ENCODE data around the gene AADACL4. TPM values are rescaled to one million over a fixed set of nuclear protein-coding genes. Genes with fewer than 3 reads are reported as not detected.

The AADACL4 gene
- total RNA-seq, 1 donor from 2014 or later, result not detected

DNA sequence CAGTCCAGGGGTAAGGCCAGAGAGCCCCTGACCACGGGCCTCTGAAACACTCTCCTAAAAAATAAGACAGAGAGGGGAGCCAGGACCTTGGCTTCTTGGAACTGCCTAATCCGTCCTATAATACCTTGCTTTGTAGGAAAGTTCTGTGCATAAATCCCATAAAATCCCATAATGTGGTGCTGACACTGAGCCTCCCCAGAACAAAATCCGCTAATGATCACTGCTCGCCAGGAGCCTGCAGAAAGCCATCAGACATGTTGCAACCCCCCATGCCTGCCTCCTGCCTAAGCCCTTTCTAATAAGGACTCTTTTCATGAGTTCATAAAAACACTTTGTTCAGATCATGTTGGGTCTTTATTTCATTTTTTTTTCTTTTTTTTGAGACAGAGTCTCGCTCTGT is 16.6 kb upstream of the AADACL4 start:
- H3K27me3 Mint-ChIP-seq, result peaks cover 7% of the 10 kb centered on the region

DNA sequence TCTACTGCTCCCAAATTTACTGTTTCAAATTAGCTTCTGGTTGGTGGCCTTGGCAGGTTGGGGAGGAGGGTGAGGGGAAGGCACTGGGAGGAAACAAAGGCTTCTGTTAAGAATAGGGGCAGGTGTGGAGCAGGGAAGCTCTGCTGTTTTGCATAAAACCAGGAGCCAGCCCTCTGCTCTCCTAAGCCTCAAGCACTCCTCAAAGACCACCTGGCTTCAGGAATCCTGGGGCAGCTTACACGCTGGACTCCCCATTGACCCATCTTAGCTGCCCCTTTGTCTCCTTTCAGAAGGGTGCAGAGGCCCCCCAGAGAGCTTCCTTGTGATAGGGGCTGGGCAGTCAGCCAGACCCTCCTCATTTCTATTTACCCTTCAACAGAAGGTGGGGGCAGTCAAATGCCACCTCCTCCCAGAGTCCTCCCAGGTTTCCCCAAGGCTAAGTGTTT is 14.4 kb upstream of the AADACL4 start:
- no peak for DNase-seq
- H3K4me3 Mint-ChIP-seq, result no peak overlapping the region
- peaks cover 9% of the 10 kb centered on the region for H3K4me1 Mint-ChIP-seq
- intact Hi-C loops (cut with micrococcal nuclease), result no loop called here
- H3K36me3 Mint-ChIP-seq (ENCODE audit: low read depth), result no peaks in the 10 kb centered on the region
- H3K9me3 Mint-ChIP-seq, result no peaks in the 10 kb centered on the region
- H3K27ac Mint-ChIP-seq, result no peak overlapping the region
- peaks cover 9% of the 10 kb centered on the region for H3K27me3 Mint-ChIP-seq

More for the DNA sequence above, 16.6 kb upstream of the AADACL4 start:
- no peak overlapping the region for H3K4me3 Mint-ChIP-seq
- DNase-seq, result no peak
- no peaks in the 10 kb centered on the region for H3K36me3 Mint-ChIP-seq (ENCODE audit: low read depth)
- intact Hi-C loops (cut with micrococcal nuclease), result no loop called here
- H3K4me1 Mint-ChIP-seq, result peaks cover 6% of the 10 kb centered on the region
- no peaks in the 10 kb centered on the region for H3K9me3 Mint-ChIP-seq
- no peak overlapping the region for H3K27ac Mint-ChIP-seq

DNA sequence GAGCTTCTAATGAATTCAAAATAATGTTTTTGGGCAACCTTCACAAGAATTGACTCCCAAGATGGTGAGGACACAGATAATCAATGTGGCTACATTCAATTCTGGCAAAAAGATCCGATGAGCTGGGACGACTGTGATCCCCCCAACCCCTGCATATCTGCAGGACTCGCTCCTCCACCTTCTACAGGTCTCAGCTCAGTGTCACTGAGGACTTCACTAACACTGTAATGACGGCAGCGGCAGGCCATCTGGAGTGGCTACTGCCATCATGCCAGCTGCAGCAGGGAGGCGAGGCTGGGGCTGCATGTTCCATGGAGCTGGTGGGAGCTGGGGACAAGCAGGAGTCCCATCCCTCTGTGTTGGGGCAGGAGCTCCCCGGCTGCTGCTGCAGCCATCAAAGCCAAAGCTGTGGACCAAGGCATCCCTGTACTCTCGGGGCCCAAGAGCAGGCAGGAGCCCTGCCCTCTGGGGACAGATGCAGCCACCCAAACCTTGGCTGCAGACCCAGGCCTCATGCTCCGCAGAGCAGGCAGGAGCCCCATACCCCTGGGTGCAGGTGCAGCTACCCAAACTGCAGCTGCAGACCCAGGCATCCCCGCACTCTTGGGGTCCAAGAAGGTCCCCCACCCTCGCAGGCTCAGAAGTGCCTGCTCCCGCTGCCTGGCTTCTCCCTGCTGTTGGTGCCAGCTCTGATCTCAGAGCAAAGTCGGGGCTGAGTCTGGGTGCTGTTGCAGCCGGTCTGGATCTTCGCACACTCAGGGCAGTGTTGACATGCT is 13.7 kb upstream of the AADACL4 start:
- no peak overlapping the region for H3K4me3 Mint-ChIP-seq
- H3K36me3 Mint-ChIP-seq (ENCODE audit: low read depth), result no peaks in the 10 kb centered on the region
- peaks cover 9% of the 10 kb centered on the region for H3K4me1 Mint-ChIP-seq
- no peaks in the 10 kb centered on the region for H3K9me3 Mint-ChIP-seq
- no peak overlapping the region for H3K27ac Mint-ChIP-seq
- peaks cover 9% of the 10 kb centered on the region for H3K27me3 Mint-ChIP-seq
- no peak for DNase-seq
- intact Hi-C loops (cut with micrococcal nuclease), result no loop called here

DNA sequence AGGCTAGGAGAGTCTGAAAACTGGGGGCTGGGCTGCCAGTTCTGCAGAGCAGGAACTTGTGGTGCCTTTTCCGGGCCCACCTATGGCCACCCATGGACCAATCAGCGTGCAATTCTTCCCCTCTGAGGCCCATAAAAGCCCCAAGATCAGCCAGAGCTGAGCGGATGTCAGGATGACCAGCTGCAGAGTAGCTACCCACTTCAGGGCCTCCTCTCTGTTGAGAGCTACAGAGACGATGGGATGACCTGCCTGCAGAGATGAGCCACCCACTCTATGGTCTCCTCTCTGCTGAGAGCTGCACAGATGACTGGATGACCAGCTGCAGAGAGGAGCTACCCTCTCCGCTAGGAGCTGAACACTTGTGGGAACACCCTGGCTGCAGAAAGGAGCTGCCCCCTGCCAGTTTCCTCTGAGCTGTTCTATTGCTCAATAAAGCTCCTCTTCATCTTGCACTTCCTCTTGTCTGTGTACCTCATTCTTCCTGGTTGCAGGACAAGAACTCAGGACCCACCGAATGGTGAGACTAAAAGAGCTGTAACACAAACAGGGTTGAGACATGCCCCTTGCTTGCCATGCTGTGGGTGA is 12.8 kb upstream of the AADACL4 start:
- intact Hi-C loops (cut with micrococcal nuclease), result no loop called here
- no peak for DNase-seq
- H3K4me3 Mint-ChIP-seq, result no peak overlapping the region
- no peaks in the 10 kb centered on the region for H3K36me3 Mint-ChIP-seq (ENCODE audit: low read depth)
- H3K27ac Mint-ChIP-seq, result no peak overlapping the region
- H3K9me3 Mint-ChIP-seq, result no peaks in the 10 kb centered on the region
- H3K27me3 Mint-ChIP-seq, result peaks cover 9% of the 10 kb centered on the region
- H3K4me1 Mint-ChIP-seq, result peaks cover 9% of the 10 kb centered on the region

DNA sequence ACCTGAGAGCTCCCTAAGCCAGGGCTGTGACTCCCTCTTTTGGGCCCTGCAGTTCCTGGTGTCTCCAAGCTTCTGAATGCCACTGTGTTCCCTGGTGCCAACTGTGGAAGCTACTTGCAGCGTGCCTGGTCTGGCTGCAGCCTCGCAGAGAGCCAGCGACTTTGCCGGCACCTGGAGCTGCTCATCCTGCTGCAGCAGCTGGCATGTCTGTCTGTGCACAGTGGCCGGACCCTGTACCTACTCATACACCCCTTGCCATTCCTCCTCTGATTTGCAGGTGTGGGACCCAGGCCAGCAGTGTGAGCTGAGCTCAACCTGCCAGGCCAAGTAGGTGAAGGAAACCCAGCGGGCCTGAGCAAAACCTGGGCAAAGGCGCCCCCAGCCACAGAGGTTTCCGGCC is 12.3 kb upstream of the AADACL4 start:
- H3K27ac Mint-ChIP-seq, result no peak overlapping the region
- H3K4me1 Mint-ChIP-seq, result peaks cover 9% of the 10 kb centered on the region
- H3K27me3 Mint-ChIP-seq, result peaks cover 9% of the 10 kb centered on the region
- no peak for DNase-seq
- no peak overlapping the region for H3K4me3 Mint-ChIP-seq
- no peaks in the 10 kb centered on the region for H3K9me3 Mint-ChIP-seq
- no peaks in the 10 kb centered on the region for H3K36me3 Mint-ChIP-seq (ENCODE audit: low read depth)
- intact Hi-C loops (cut with micrococcal nuclease), result no loop called here

DNA sequence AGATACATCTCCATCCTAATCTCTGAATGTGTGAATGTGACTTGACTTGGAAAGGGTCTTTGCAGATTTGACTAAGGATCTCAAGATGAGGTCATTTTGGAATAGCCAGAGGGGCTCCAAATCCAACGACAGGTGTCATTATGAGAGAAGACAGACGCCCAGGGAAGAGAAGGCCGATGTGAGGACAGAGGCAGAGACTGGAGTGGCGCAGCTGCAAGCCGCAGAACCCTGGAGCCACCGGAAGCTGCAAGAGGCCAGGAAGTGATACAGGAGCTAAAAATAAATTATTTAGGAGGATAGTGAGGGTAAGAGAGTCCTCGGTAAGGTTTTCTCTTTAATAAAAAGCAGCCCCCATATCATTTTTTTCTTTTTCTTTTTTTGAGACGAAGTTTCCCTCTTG is 9.7 kb upstream of the AADACL4 start:
- Mint-ChIP-seq H3K27me3 (peaks cover 7% of the 10 kb centered on the region), H3K4me1 (peaks cover 6% of the 10 kb centered on the region), H3K36me3 (ENCODE audit: low read depth) (no peaks in the 10 kb centered on the region), H3K27ac (no peak overlapping the region), H3K4me3 (no peak overlapping the region), H3K9me3 (no peaks in the 10 kb centered on the region)
- intact Hi-C loops (cut with micrococcal nuclease), result no loop called here
- DNase-seq, result no peak

DNA sequence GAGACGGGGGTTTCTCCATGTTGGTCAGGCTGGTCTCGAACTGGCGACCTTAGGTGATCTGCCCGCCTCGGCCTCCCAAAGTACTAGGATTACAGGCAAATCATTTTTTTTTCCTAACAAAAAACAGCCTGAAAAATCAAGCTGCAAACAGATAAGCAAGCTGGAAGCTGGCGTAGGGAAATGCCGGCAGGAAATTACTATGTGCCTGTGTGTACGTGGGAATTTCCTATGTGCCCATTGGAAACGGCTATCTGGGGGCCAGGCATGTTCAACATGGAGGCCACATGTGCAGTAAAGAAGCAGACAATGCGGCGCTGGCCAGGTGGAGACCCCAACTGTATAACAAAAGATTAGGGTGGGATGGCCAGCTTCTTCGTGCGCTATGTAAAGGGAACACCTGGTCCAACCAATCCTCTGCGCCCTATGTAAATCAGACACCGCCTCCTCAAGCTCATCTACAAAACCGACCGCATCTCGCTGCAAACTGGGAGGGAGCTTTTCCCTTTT is 9.1 kb upstream of the AADACL4 start:
- H3K4me1 Mint-ChIP-seq, result peaks cover 6% of the 10 kb centered on the region
- DNase-seq, result no peak
- H3K4me3 Mint-ChIP-seq, result no peak overlapping the region
- H3K27me3 Mint-ChIP-seq, result peaks cover 7% of the 10 kb centered on the region
- peaks cover 4% of the 10 kb centered on the region for H3K9me3 Mint-ChIP-seq
- no peak overlapping the region for H3K27ac Mint-ChIP-seq
- intact Hi-C loops (cut with micrococcal nuclease), result no loop called here
- no peaks in the 10 kb centered on the region for H3K36me3 Mint-ChIP-seq (ENCODE audit: low read depth)

DNA sequence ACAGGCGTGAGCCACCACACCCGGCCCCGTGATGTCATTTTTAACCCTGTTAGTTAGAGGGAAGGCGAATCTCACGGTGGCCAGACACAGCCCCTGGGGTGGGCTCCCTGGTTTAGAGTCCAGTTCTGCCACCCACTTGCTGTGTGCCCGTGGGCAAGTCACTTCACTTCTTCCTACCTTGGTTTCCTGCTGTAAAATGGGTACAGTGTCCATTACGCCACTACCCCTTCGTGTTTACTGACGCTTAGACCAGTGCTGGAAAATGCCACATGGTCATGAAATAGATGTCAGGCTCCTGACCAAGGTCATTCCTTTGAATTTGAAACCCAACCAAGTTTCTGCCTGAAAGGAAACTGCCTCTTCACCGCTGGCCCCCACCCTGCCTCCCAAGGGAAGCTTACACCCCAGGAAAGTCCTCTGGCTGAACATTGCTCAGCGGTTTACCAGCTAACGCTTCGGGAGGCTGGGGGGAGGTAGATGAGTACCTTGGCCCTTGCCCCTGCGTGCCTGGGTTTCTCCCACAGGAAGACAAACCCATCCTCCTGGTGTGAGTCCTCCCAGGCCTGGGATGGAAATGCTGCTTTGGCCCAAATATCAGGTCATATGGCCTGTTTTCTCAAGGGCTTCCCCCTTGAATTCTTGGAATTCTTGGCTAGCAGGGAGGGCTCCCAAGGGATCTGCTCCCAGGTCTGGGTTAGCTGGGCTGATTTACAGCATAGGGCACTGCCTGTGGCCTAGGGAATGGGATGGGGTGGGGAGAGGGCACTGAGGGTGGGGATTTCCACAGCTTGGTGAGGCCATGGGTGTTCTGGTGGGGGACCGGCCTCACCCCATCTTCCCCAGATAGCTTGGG is 7.6 kb upstream of the AADACL4 start:
- peaks cover 17% of the 10 kb centered on the region for H3K9me3 Mint-ChIP-seq
- H3K36me3 Mint-ChIP-seq (ENCODE audit: low read depth), result no peaks in the 10 kb centered on the region
- intact Hi-C loops (cut with micrococcal nuclease), result no loop called here
- DNase-seq, result no peak
- no peak overlapping the region for H3K4me3 Mint-ChIP-seq
- peaks cover 6% of the 10 kb centered on the region for H3K4me1 Mint-ChIP-seq
- no peak overlapping the region for H3K27ac Mint-ChIP-seq
- H3K27me3 Mint-ChIP-seq, result peaks cover 7% of the 10 kb centered on the region

DNA sequence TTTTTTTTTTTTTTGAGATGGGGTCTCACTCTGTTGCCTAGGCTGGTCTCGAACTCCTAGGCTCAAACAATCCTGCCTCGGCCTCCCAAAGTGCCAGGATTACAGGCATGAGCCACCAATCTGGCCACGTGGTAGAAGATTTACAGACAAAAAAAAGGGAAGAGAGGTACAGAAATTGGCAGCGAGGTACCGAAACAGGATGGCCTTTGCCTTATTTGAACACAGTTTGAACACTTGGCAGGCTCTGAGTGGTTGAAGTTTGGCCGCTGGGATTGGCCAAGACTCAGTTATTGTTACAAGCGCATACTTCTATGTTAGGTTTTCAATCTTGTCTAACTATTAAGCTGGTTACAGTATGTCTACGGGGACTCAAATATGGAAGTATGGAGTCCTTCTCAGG is 6.2 kb upstream of the AADACL4 start:
- H3K27me3 Mint-ChIP-seq, result peaks cover 1% of the 10 kb centered on the region
- intact Hi-C loops (cut with micrococcal nuclease), result no loop called here
- peaks cover 17% of the 10 kb centered on the region for H3K9me3 Mint-ChIP-seq
- no peaks in the 10 kb centered on the region for H3K36me3 Mint-ChIP-seq (ENCODE audit: low read depth)
- peaks cover 3% of the 10 kb centered on the region for H3K4me1 Mint-ChIP-seq
- H3K27ac Mint-ChIP-seq, result no peak overlapping the region
- DNase-seq, result no peak
- no peak overlapping the region for H3K4me3 Mint-ChIP-seq

DNA sequence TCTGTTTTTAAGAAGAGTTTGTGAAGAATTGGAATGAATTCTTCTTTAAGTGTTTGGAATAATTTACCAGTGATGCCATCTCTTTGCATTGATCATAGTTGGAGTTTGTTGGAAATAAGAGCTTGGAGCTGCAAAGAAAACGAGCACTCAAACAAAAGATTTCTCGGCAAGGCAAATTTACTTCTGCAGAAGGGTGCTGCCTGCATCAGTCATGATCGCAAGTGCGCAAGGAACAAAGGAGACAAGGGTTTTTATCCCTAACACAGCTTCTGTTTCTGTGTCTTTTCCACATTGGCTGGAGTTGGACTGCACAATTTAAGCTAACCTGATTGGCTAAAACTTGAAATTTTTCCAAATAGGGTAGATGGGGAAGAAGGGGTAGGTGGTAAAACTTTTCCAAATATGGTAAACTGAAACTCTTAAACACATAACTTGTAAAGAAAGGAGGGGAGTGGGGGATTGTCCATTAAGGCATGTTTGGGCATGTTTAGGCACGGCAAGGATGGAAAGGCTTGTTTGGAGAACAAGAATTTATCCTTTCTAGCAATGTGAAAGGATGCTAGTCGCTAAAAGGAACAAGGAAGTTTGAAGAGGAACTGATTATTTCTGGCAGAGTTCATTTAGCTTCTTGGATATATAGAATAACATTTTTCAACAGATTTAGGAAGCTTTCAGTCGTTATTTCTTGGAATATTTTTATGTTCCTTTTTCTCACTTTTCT is 3.5 kb upstream of the AADACL4 start:
- no peak overlapping the region for H3K4me3 Mint-ChIP-seq
- H3K27me3 Mint-ChIP-seq, result peaks cover 6% of the 10 kb centered on the region

DNA sequence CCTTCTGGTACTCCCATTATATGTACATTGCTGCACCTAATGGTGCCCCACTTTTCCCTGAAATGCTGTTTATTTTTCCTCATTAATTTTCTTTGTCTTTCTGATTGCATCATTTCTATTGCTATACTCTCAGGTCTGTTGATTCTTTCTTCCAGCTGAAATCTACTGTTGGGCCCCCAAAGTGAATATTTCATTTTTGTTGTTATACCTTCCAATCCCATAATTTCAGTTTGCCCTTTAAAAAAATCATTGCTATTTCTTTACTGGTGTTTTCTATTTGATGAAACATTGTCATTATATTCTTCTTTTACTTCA is 3.0 kb upstream of the AADACL4 start:
- Mint-ChIP-seq H3K27me3 (peaks cover 8% of the 10 kb centered on the region), H3K4me1 (no peaks in the 10 kb centered on the region)

More for the DNA sequence above, 3.5 kb upstream of the AADACL4 start:
- Mint-ChIP-seq H3K27ac (no peak overlapping the region), H3K9me3 (peaks cover 17% of the 10 kb centered on the region), H3K4me1 (no peaks in the 10 kb centered on the region), H3K36me3 (ENCODE audit: low read depth) (no peaks in the 10 kb centered on the region)
- no peak for DNase-seq
- intact Hi-C loops (cut with micrococcal nuclease), result no loop called here

DNA sequence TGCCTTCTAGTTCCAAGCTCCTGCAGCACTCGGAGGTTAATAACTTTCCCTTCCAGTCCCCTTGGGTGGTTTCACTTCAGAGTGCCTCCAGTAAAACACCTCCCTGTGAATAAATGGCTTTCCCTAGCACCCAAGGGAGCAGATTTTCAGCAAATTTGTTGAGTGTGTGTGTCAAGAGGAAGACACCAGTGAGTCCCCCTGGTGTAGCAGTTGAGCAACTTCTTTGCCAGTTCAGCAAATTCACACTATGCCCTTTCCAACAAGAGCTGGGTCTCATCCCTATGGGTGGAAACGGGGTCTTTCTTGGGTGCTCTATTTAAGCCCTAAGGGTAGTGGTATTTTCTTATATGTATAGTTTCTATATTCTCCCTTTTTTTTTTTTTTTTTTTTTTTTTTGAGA is 806 bp upstream of the AADACL4 start:
- Mint-ChIP-seq H3K27ac (no peak overlapping the region), H3K4me3 (no peak overlapping the region), H3K27me3 (peaks cover 10% of the 10 kb centered on the region), H3K4me1 (no peaks in the 10 kb centered on the region), H3K36me3 (ENCODE audit: low read depth) (no peaks in the 10 kb centered on the region), H3K9me3 (peaks cover 17% of the 10 kb centered on the region)
- DNase-seq, result no peak
- intact Hi-C loops (cut with micrococcal nuclease), result no loop called here

More for the DNA sequence above, 3.0 kb upstream of the AADACL4 start:
- Mint-ChIP-seq H3K36me3 (ENCODE audit: low read depth) (no peaks in the 10 kb centered on the region), H3K27ac (no peak overlapping the region), H3K9me3 (peaks cover 17% of the 10 kb centered on the region), H3K4me3 (no peak overlapping the region)
- DNase-seq, result no peak
- intact Hi-C loops (cut with micrococcal nuclease), result no loop called here

DNA sequence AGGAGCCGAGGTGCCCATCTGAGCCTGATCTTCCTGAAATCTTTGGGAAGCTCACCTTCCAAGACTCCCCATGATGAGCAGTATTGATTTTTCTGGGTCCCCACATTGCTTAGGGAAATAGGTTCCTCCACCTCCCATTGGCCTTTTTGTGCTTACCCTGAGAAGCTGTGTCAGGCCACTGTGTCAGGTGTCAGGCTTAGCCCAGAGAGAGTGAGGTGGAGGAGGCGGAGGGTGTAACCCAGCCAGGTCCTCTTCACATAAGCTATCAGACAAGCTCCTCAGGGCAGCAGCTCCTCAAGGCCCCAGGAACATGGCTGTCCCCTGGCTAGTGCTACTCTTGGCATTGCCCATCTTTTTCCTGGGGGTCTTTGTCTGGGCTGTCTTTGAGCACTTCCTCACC is 352 bp downstream of the AADACL4 start:
- H3K9me3 Mint-ChIP-seq, result peaks cover 17% of the 10 kb centered on the region
- intact Hi-C loops (cut with micrococcal nuclease), result no loop called here
- no peak for DNase-seq
- no peak overlapping the region for H3K4me3 Mint-ChIP-seq
- peaks cover 14% of the 10 kb centered on the region for H3K27me3 Mint-ChIP-seq
- no peak overlapping the region for H3K27ac Mint-ChIP-seq
- no peaks in the 10 kb centered on the region for H3K4me1 Mint-ChIP-seq
- H3K36me3 Mint-ChIP-seq (ENCODE audit: low read depth), result no peaks in the 10 kb centered on the region
